Measurements from ENCODE around the gene KMT2B.
A peak's percentile ranks its signal among the peaks of the same experiment; 100 is the strongest.
"Not testable (repeated sequence)": the region's sequence is repeated elsewhere in the genome, so short reads cannot be mapped to it uniquely, and the experiment has no call there.

KMT2B gene

GRCh38 chr19:35710784-35711723, 6.7 kb upstream of the KMT2B start:
- no peak for DNase-seq

DNA sequence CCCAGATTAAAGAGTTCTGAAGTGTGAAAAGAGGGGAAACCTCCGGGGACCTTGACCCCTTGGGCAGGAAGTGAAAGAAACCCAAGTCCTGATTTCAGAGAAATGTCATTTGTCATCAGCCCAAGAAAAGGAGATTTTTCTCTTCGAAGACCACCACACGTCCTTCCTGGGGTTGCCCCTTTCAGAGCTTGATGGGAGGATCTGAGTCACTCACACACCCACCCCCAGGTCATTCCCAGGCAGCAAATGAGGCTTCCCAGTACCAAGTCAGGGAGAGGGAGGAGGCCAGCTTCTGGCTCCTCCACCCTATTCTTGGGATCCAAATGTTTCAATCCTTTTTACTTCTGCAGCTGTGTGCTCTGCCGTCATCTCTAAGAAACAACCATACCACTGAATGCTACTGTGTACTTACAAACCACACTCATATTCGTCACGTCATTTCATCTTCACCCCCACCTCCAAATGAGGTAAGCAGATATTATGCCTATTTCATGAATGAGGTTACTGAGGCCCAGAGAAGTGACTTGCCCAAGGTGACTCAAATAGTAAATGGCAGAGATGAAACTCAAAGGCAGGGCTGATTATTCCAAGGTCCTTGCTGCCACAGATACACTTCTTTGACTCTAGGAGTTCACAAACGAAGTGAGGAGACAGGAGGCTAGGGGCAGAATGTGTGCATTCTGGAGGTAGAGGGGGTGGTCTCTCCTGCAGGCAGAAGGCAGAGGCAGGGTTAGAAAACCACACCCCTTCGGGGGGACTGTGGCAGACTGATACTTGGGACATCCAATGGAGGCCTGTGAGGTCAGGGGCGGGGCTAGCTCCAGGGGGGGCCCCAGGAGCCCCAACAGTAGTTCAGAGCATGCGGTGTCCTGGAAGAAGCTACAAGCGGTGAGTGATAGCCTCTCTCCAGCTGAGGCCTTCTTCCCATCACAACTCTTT, 5.0 kb upstream of the KMT2B start:
- DNase-seq = no peak

- DNase-seq = no peak
These were observed 4.3 kb upstream of the KMT2B start for GRCh38 chr19:35713506-35713850.

DNA sequence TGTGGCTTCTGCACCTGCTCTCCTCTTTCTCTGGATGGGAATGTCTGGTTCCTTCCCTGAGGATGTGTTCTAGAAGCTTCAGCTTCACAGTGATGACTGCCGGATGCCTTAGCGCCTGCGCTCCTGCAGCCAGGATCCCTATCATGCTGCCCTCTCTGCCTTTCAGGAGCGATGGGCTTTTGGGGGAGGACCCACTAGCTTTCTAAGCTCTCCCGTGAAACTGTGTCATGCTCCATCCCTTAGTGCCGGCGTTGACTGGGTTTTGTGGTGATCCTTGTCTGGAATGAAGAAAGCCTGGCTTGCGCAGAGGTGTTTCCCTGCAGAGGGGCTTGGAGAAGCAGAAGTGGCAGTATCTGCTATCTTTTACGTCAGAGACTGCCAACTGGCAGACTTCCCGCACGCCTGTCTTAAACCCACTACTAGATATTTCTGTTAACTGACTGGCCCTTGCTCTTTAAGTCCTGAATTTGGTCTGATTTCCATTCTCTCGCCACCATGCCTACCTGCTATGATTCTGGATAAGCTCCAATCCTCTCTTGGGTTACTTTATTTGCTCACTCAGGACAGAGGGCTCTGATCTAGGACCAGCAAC, 3.8 kb upstream of the KMT2B start:
- no peak for DNase-seq

DNA sequence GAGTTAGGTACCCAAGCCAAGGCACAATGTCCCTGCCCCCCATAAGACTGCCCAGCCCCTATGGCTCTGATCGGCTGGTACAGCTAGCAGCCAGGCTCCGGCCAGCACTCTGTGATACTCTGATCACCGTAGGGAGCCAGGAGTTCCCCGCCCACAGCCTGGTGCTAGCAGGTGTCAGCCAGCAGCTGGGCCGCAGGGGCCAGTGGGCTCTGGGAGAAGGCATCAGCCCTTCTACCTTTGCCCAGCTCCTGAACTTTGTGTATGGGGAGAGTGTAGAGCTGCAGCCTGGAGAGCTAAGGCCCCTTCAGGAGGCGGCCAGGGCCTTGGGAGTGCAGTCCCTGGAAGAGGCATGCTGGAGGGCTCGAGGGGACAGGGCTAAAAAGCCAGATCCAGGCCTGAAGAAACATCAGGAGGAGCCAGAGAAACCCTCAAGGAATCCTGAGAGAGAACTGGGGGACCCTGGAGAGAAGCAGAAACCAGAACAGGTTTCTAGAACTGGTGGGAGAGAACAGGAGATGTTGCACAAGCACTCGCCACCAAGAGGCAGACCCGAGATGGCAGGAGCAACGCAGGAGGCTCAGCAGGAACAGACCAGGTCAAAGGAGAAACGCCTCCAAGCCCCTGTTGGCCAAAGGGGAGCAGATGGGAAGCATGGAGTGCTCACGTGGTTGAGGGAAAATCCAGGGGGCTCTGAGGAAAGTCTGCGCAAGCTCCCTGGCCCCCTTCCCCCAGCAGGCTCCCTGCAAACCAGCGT, 3.0 kb upstream of the KMT2B start:
- DNase-seq = no peak

GRCh38 chr19:35715355-35715809, 2.4 kb upstream of the KMT2B start:
- no peak for DNase-seq

DNA sequence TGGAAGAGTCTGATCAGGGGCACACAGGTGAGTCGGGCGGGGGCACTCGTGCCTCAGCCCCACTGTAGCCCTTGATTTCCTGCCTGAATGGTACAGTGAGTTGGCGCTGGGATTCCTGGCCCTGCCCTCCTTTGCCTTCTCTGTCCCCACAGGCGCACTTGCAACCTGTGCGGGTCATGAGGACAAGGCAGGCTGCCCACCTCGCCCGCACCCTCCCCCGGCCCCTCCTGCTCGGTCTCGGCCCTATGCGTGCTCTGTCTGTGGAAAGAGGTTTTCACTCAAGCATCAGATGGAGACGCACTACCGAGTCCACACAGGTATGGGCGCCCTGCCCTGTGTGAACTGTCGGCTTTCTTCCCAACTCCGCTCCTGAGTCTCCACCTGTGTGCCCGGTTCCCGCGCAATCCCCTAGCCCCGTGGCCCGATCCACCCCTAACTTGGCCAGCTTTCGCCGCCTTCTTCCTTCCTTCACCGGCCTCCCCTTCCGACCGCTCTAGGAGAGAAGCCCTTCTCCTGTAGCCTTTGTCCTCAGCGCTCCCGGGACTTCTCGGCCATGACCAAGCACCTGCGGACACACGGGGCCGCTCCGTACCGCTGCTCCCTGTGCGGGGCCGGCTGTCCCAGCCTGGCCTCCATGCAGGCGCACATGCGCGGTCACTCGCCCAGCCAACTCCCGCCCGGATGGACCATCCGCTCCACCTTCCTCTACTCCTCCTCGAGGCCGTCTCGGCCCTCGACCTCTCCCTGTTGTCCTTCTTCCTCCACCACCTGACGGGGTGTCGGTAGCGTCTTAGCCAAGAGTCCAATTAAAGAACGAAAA, 1.6 kb upstream of the KMT2B start:
- DNase-seq = no peak

DNA sequence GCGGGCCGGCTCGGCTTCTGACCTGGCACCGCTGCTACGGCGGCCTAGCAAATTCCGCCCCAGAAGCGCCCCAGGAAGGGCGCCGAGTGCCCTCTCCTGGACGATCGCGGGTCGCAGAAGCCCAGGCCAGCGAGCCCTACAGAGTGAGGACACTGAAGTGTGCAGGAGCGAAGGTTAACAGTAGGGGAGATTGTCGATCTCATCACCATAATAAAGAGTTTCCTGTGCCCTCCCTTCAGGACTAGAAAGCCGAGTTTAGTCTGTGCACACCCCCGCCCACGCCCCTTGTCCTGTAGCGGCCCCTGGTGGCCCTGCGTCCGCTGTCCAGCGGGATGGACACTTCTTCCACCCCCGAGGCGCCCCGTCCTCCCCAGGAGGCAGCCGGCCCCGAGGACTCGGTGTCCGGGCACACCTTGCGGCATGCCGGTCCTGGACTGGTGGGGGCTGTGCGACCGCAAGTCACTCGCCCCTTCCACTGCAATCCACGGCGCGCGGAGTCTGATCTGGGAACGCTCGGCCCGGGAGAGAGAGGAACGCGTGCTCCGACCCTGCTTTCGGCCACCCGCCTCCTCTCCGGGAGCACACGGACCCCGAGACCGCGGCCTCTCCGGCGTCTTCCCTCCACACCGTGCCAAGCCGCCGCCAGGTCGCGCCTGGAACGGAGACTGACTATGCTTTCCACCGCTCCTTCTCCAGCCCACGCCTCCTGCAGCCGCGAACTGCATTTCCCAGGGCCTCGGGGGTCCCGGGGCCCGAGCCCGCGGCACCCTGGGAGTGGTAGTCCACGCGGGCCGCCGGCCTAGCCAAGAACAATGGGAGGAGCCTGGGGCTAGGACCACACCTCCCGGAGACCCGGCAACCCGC, 770 bp upstream of the KMT2B start:
- DNase-seq = peak; percentile 63

DNA sequence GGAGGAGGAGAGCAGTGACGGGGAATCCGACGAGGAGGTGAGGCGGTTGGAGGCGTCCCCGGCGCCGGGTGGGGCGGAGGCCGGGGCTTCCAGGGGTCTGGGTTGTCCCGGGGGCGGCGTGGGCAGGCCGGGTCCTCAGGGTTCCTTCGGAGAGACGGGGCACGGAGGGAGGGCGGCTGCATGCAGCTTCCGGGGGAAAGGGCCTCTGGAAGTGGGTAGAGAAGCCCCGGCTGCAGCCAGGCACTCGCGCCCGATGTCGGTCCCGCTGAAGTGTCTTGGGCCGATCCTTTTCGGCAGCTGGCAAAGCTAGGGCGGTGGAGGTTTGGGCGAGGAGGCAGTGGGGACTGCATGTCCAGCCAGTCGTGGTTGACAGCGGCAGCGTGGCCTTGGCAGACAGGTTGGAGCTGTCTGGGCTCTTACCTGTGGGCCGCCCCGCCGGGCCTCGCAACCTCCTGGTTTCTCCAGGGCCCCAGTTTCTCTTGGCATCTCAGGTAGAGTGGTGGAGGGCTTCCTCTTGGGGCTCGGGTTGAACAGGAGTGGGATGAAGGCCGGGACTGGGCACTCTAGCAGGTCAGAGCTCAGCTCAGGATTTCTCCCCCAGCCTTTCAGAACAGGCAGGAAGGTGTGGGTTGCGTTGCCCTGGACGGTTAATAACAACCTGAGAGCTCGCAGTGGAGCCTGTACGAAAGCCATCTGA, 690 bp downstream of the KMT2B start:
- peak; percentile 2 for DNase-seq

GRCh38 chr19:35719402-35720162, 1.8 kb downstream of the KMT2B start:
- DNase-seq = no peak

DNA sequence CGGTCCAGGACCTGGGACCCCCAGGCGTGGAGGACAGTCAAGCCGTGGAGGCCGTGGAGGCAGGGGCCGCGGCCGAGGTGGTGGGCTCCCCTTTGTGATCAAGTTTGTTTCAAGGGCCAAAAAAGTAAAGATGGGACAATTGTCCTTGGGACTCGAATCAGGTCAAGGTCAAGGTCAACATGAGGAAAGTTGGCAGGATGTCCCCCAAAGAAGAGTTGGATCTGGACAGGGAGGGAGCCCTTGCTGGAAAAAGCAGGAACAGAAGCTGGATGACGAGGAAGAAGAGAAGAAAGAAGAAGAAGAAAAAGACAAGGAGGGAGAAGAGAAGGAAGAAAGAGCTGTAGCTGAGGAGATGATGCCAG, 2.3 kb downstream of the KMT2B start:
- DNase-seq = no peak

DNA sequence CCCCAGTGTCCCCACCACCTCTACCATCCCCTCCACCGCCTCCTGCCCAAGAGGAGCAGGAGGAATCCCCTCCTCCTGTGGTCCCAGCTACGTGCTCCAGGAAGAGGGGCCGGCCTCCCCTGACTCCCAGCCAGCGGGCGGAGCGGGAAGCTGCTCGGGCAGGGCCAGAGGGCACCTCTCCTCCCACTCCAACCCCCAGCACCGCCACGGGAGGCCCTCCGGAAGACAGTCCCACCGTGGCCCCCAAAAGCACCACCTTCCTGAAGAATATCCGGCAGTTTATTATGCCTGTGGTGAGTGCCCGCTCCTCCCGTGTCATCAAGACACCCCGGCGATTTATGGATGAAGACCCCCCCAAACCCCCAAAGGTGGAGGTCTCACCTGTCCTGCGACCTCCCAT, 2.8 kb downstream of the KMT2B start:
- no peak for DNase-seq

- no peak for DNase-seq
These were observed 3.6 kb downstream of the KMT2B start for GRCh38 chr19:35721374-35721773.

- no peak for DNase-seq
These were observed 4.7 kb downstream of the KMT2B start for GRCh38 chr19:35722461-35722860.

GRCh38 chr19:35722897-35723296, 5.1 kb downstream of the KMT2B start:
- DNase-seq = no peak

DNA sequence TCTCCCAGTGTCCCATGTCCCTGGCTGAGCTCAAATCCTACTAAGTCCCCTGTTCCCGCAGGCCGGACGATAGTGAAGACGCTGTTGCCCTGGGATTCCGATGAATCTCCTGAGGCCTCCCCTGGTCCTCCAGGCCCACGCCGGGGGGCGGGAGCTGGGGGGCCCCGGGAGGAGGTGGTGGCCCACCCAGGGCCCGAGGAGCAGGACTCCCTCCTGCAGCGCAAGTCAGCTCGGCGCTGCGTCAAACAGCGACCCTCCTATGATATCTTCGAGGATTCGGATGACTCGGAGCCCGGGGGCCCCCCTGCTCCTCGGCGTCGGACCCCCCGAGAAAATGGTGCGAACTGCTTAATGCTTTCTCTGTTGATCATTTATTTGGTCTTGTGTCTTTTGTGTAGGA, 5.9 kb downstream of the KMT2B start:
- DNase-seq = no peak

GRCh38 chr19:35724132-35724531, 6.3 kb downstream of the KMT2B start:
- not testable (repeated sequence) for DNase-seq

DNA sequence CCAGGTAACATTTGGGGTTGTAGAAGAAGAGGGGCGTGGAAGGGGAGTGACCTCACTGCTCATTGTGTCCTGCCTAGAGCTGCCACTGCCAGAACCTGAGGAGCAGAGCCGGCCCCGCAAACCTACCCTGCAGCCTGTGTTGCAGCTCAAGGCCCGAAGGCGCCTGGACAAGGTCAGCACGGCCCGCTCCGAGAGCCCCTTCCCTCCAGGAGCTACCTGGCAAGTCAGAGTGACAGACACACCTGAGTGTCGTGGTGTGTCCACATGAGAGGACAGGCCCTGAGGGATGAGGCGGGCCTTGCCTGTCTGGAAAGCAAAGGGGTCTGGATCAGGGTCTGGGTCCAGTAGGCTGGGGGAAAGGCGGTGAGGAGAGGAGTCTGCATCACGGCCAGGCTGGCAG, 6.8 kb downstream of the KMT2B start:
- no peak for DNase-seq

- DNase-seq = no peak
These were observed 7.5 kb downstream of the KMT2B start for GRCh38 chr19:35725216-35725861.
